ENCODE data around the gene TCERG1L.
A peak's percentile ranks its signal among the peaks of the same experiment; 100 is the strongest.

The TCERG1L gene

DNA sequence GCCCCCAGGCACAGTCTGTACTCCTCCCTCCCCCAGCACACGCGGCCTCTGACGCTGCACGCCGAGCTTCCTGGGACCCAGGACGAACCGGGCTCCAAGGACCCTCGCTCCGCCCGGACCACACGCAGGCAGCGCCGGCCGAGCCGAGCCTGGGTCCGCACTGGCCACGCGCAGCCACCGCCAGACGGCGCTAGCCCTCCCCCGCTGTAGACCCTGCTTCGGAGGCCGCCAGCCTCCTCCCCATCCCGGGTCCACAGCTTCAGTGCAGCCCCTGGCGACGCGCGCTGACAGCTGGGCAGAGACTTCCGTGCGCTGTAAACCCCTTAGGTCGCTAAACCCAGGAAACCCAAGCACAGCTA lies 936 bp upstream of the TCERG1L start:
- Histone ChIP-seq H3K27me3 (ENCODE audit: insufficient read depth, low read length) (peaks cover 50% of the 10 kb centered on the region), H2AFZ (ENCODE audit: low read depth, low read length) (no peak overlapping the region), H3K4me3 (ENCODE audit: low read length) (no peak overlapping the region), H3K4me1 (ENCODE audit: insufficient read depth, low read length) (no peaks in the 10 kb centered on the region), H3K9me3 (ENCODE audit: low read length) (peaks cover 1% of the 10 kb centered on the region), H3K36me3 (ENCODE audit: insufficient read depth, low read length) (no peaks in the 10 kb centered on the region)

DNA sequence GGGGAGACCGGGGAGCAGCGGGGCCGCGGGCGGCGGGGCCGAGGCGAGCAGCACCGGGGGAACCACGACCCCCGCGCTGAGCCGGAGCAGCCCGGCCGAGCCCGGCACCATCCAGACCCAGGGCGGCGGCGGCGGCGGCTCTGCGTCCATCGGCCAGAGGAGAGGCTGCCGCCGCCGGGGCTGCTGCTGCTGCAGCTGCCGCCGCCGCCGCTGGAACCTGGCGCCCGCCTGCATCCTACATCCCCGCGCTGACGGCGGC lies 190 bp downstream of the TCERG1L start:
- no peaks in the 10 kb centered on the region for H3K36me3 ChIP-seq (ENCODE audit: insufficient read depth, low read length)
- no peak overlapping the region for H3K4me3 ChIP-seq (ENCODE audit: low read length)
- H2AFZ ChIP-seq (ENCODE audit: low read depth, low read length): no peak overlapping the region
- H3K27me3 ChIP-seq (ENCODE audit: insufficient read depth, low read length): peaks cover 50% of the 10 kb centered on the region
- H3K4me1 ChIP-seq (ENCODE audit: insufficient read depth, low read length): no peaks in the 10 kb centered on the region
- H3K9me3 ChIP-seq (ENCODE audit: low read length): peaks cover 1% of the 10 kb centered on the region

DNA sequence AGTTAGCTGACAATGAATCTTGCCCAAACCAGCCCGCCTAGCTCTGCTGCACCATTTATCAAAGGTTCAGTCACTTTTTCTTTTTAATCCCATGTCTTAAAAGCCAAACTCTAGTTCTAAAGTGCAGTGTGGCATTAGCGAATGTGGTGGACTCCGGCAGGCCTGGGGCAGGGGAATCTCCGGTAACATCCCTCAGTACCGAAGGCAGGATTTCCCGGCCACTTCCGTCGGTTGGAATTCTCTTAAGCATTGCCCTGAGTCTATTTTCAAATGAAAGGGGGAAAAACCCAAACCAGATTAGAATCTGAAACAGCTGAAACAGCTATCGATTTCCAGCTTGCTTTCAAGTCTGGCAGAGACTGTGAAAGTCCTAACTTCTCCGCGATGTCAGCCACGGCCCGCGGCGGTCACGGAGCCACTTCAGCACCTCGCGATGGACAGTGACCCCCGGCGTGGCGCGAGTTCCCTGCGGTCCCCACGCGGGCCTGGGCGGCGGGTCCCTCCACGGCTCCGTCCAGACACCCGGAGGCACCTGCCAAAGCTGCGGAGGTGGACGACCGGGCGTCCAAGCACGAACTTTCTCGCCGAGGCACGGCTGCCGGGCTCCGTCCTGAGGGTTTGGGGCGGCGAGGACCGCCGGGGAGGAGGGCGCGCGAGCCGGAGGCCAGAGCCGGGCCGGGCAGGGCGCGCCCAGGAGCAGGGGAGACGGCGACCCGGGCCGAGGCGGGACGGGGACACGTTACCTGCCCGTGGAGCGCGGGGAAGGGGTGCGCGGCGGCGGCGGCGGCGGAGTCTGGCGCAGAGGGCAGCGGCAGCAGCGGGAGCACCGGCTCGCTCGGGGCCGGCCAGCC lies 745 bp downstream of the TCERG1L start:
- peaks cover 1% of the 10 kb centered on the region for H3K9me3 ChIP-seq (ENCODE audit: low read length)
- no peaks in the 10 kb centered on the region for H3K4me1 ChIP-seq (ENCODE audit: insufficient read depth, low read length)
- no peaks in the 10 kb centered on the region for H3K36me3 ChIP-seq (ENCODE audit: insufficient read depth, low read length)
- peak overlapping the region; percentile 61 for H2AFZ ChIP-seq (ENCODE audit: low read depth, low read length)
- H3K4me3 ChIP-seq (ENCODE audit: low read length): no peak overlapping the region
- peaks cover 50% of the 10 kb centered on the region for H3K27me3 ChIP-seq (ENCODE audit: insufficient read depth, low read length)

DNA sequence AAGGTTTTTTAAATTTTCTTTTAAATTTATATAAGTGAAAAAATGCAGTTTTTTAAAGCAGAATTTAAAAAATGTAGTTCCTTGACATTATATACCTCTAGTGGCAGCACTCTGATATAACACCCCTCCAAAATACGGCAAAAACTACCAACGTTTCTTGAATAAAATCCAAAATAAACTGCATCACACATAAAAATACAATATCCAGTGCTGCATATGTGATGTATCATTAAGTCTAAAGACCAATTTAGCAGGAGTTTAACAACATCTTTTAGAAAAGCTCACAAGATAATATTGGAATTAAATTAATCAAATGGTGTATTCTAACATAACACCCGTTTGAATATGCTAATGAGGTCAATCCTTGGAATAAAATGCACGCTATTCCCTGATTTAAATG lies 1.4 kb downstream of the TCERG1L start:
- Histone ChIP-seq H3K9me3 (ENCODE audit: low read length) (peaks cover 1% of the 10 kb centered on the region), H3K4me3 (ENCODE audit: low read length) (no peak overlapping the region), H2AFZ (ENCODE audit: low read depth, low read length) (no peak overlapping the region), H3K4me1 (ENCODE audit: insufficient read depth, low read length) (no peaks in the 10 kb centered on the region), H3K27me3 (ENCODE audit: insufficient read depth, low read length) (peaks cover 50% of the 10 kb centered on the region), H3K36me3 (ENCODE audit: insufficient read depth, low read length) (no peaks in the 10 kb centered on the region)

DNA sequence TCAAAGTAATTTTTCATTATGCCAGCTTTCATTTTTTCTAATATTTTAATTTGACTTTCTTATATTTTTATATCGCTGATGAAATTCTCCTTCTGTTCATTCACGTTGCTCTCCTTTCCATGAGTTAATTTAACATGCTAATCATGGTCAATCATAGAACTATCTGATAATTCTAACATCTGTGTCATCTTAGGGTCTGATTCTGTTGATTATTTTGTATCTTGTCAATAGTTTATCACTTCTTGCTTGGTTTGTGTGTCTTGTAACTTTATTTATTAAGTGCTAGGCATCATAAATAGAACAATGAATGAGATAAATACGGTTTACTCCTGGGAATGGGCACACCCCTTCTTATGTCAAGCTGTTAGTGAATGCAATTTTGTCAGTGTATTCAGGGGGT lies 11.0 kb downstream of the TCERG1L start:
- H3K4me1 ChIP-seq (ENCODE audit: insufficient read depth, low read length): no peaks in the 10 kb centered on the region
- H3K9me3 ChIP-seq (ENCODE audit: low read length): no peaks in the 10 kb centered on the region
- H3K27me3 ChIP-seq (ENCODE audit: insufficient read depth, low read length): no peaks in the 10 kb centered on the region
- H3K36me3 ChIP-seq (ENCODE audit: insufficient read depth, low read length): no peaks in the 10 kb centered on the region
- H2AFZ ChIP-seq (ENCODE audit: low read depth, low read length): no peak overlapping the region
- no peak overlapping the region for H3K4me3 ChIP-seq (ENCODE audit: low read length)

DNA sequence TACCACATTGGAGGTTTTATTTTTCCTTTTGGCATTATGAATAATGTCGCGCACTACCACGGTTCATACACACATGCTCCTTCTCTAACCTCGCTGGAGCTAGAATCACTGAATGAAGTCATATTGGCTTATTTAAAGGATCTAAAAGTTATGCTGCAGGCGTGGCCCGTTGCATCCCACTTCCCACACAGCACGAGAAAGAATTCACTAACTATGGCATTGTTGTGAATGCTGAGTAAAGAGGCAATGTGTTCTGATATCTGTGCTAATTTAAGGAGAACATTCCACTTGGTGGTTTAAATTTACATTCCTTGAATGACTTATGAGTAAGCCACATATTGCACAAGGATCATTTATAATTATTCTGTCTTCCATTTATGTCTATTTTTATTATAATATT lies 20.7 kb downstream of the TCERG1L start:
- H3K27me3 ChIP-seq (ENCODE audit: insufficient read depth, low read length): no peaks in the 10 kb centered on the region

DNA sequence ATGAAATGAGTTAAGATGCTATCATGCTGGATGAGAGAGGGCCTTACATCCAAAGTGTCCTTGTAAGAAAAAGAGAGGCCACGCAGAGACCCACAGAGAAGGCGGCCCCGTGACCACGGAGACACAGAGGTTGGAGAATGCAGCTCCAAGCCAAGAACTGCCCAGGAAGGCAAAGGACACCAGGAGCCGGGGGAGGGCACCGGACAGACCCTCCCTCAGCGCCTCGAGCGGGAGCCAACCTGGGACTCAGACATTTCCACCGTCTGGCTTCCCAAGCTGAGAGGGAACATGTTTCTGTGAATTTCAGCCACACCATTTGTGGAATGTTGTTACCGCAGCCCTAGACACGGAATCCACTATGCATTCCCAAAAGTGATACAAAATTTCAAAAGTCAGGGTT lies 22.9 kb downstream of the TCERG1L start:
- Histone ChIP-seq H2AFZ (ENCODE audit: low read depth, low read length) (no peak overlapping the region), H3K4me3 (ENCODE audit: low read length) (no peak overlapping the region), H3K36me3 (ENCODE audit: insufficient read depth, low read length) (no peaks in the 10 kb centered on the region), H3K9me3 (ENCODE audit: low read length) (no peaks in the 10 kb centered on the region), H3K4me1 (ENCODE audit: insufficient read depth, low read length) (no peaks in the 10 kb centered on the region), H3K27me3 (ENCODE audit: insufficient read depth, low read length) (no peaks in the 10 kb centered on the region)

More for the DNA sequence above, 20.7 kb downstream of the TCERG1L start:
- Histone ChIP-seq H2AFZ (ENCODE audit: low read depth, low read length) (no peak overlapping the region), H3K36me3 (ENCODE audit: insufficient read depth, low read length) (no peaks in the 10 kb centered on the region), H3K4me3 (ENCODE audit: low read length) (no peak overlapping the region), H3K4me1 (ENCODE audit: insufficient read depth, low read length) (no peaks in the 10 kb centered on the region), H3K9me3 (ENCODE audit: low read length) (no peaks in the 10 kb centered on the region)

DNA sequence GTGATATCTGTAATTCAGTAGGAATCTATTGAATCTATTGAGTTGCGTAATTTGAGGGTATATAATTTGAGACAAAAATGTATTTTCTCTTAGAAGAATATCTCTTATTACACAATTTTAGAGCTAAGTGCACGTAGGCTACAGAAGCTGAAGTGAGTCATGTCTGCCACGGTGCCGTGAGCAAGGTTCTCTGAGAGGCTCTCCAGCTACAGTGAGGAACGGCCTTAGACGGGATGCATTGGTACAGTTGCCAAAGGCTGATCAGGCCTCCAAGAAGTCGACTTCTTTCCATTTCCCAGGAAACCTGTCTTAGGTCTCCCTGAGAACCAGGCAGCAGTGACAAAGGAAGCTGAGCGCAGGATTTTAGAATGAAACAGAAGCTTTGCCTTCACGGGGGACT lies 28.6 kb downstream of the TCERG1L start:
- H2AFZ ChIP-seq (ENCODE audit: low read depth, low read length): no peak overlapping the region
- H3K36me3 ChIP-seq (ENCODE audit: insufficient read depth, low read length): no peaks in the 10 kb centered on the region
- no peaks in the 10 kb centered on the region for H3K9me3 ChIP-seq (ENCODE audit: low read length)
- no peaks in the 10 kb centered on the region for H3K4me1 ChIP-seq (ENCODE audit: insufficient read depth, low read length)
- no peak overlapping the region for H3K4me3 ChIP-seq (ENCODE audit: low read length)
- no peaks in the 10 kb centered on the region for H3K27me3 ChIP-seq (ENCODE audit: insufficient read depth, low read length)

DNA sequence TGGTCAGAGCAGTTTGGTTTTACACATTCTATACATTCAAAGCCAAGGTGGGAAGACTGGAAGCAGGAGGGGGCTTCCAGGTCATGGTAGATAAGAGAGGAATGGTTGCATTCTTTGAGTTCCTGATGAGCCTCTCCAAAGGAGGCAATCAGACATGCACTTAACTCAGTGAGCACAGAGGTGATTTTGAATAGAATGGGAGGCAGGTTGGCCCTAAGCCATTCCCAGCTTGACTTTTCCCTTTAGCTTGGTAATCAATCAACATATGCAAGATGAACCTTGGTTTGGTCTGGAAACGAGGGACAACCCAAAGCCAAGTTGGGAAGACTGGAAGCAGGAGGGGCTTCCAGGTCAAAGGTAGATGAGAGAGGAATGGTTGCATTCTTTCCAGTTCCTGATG lies 31.4 kb downstream of the TCERG1L start:
- Histone ChIP-seq H3K36me3 (ENCODE audit: insufficient read depth, low read length) (no peaks in the 10 kb centered on the region), H3K4me1 (ENCODE audit: insufficient read depth, low read length) (no peaks in the 10 kb centered on the region), H3K9me3 (ENCODE audit: low read length) (no peaks in the 10 kb centered on the region), H3K27me3 (ENCODE audit: insufficient read depth, low read length) (no peaks in the 10 kb centered on the region), H3K4me3 (ENCODE audit: low read length) (no peak overlapping the region), H2AFZ (ENCODE audit: low read depth, low read length) (no peak overlapping the region)

DNA sequence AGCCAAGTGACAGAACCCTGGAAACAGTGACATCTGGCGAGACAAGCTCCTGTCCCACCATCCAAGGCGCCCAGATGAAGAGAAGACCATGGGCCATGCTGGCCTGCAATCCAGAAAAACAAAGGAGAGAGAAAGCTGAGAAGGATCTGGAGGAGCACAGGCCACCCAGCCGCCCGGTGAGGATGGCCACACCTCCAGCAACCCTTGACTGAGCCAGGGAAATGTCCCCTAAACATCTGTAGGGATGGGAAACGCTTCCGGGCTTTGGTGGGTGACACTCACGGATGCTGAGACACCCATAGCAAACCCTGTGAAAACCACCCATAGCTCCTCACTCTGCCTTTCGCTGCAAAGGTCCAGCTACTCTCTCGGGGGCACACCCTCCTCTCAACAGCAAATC lies 32.0 kb downstream of the TCERG1L start:
- Histone ChIP-seq H3K9me3 (ENCODE audit: low read length) (no peaks in the 10 kb centered on the region), H3K4me1 (ENCODE audit: insufficient read depth, low read length) (no peaks in the 10 kb centered on the region), H3K27me3 (ENCODE audit: insufficient read depth, low read length) (no peaks in the 10 kb centered on the region), H3K4me3 (ENCODE audit: low read length) (no peak overlapping the region), H3K36me3 (ENCODE audit: insufficient read depth, low read length) (no peaks in the 10 kb centered on the region), H2AFZ (ENCODE audit: low read depth, low read length) (no peak overlapping the region)

DNA sequence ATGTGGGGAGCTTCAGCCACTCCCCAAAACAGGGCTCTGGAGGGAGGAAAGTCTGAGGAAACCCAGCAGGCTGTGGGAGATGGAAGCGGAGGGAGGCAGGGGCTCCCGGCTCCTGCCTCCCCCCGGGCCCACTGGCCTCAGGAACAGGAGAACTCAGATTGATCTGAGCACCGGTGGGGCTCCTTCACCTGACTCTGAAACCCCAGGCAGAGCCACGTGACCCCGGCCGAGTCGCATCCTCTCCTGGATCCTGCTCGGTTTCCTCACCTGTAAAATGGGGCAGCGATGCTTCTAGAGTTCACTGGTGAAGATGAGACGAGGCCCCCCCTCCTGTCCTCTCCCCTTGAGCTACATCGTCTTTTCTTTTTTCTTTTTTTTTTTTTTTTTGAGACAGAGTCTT lies 33.6 kb downstream of the TCERG1L start:
- no peaks in the 10 kb centered on the region for H3K27me3 ChIP-seq (ENCODE audit: insufficient read depth, low read length)
- H3K9me3 ChIP-seq (ENCODE audit: low read length): no peaks in the 10 kb centered on the region
- H3K4me3 ChIP-seq (ENCODE audit: low read length): no peak overlapping the region
- H3K36me3 ChIP-seq (ENCODE audit: insufficient read depth, low read length): no peaks in the 10 kb centered on the region
- no peaks in the 10 kb centered on the region for H3K4me1 ChIP-seq (ENCODE audit: insufficient read depth, low read length)
- H2AFZ ChIP-seq (ENCODE audit: low read depth, low read length): no peak overlapping the region

DNA sequence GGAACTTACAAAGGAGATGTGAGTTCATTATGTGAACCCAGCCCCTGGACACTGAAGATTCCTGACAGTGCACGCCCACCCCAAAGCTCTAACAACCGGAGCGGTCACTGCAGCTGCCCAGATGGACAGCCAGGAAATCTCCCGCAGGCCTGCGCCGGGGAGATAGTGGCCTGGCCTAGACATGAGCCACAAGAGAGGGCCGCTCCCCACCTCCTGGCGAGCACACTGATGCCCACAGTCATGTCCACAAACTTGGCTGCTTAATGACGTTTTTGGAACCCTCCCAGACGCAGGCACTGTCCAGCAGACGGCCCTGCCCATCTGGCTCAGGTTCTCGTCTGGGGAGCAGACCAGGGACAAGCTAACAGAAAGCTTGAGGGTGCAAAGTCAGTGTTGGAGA lies 34.2 kb downstream of the TCERG1L start:
- no peaks in the 10 kb centered on the region for H3K9me3 ChIP-seq (ENCODE audit: low read length)
- H3K4me1 ChIP-seq (ENCODE audit: insufficient read depth, low read length): no peaks in the 10 kb centered on the region
- H3K36me3 ChIP-seq (ENCODE audit: insufficient read depth, low read length): no peaks in the 10 kb centered on the region
- no peak overlapping the region for H3K4me3 ChIP-seq (ENCODE audit: low read length)
- no peaks in the 10 kb centered on the region for H3K27me3 ChIP-seq (ENCODE audit: insufficient read depth, low read length)
- H2AFZ ChIP-seq (ENCODE audit: low read depth, low read length): no peak overlapping the region

DNA sequence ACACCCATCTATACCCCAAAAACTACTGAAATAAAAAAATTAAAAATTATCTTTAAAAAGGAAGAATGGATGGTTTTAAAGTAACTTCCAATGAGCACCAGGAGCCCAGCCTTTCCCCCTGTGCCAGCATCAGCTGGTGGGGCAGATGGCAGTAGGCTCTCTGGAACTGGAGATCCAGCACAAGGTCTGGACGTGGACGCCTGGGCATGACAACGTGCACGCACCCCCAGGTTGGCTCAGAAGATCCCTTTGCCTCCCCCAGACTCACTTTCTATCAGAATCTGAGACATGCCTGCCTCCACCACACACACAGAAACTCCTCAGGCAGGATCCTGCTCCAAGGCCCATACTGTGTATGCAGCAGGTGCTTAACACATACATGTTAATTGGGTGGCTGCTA lies 35.8 kb downstream of the TCERG1L start:
- Histone ChIP-seq H3K27me3 (ENCODE audit: insufficient read depth, low read length) (no peaks in the 10 kb centered on the region), H3K36me3 (ENCODE audit: insufficient read depth, low read length) (no peaks in the 10 kb centered on the region), H2AFZ (ENCODE audit: low read depth, low read length) (no peak overlapping the region), H3K9me3 (ENCODE audit: low read length) (no peaks in the 10 kb centered on the region), H3K4me1 (ENCODE audit: insufficient read depth, low read length) (no peaks in the 10 kb centered on the region), H3K4me3 (ENCODE audit: low read length) (no peak overlapping the region)

DNA sequence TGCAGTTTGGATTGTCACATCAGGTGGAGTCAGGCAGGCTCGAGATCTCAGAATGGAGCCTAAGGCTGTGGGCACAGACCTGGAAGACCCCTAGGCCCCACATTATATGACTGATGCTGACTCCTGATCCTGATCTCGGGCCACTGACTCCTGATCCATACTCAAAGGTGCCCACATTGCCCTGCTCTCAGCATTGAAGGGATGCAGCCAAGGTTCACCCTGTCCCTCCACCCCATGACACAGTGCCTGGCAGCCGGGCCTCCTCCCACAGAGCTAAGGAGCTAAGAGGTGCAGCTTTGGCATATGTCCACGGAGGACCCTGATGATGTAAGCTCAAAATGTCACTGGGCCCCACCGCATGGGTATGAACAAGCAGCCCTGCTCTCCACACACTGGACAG lies 36.6 kb downstream of the TCERG1L start:
- H3K9me3 ChIP-seq (ENCODE audit: low read length): no peaks in the 10 kb centered on the region
- H3K4me3 ChIP-seq (ENCODE audit: low read length): no peak overlapping the region
- no peaks in the 10 kb centered on the region for H3K36me3 ChIP-seq (ENCODE audit: insufficient read depth, low read length)
- H3K4me1 ChIP-seq (ENCODE audit: insufficient read depth, low read length): no peaks in the 10 kb centered on the region
- no peak overlapping the region for H2AFZ ChIP-seq (ENCODE audit: low read depth, low read length)
- H3K27me3 ChIP-seq (ENCODE audit: insufficient read depth, low read length): no peaks in the 10 kb centered on the region

Data from neuron (in vitro differentiated cells).